Measurements from ENCODE around the gene EFHD2.

The EFHD2 gene

GRCh38 chr1:15451014-15451722 lies 41.5 kb downstream of the EFHD2 start:
- DNase-seq (ENCODE audit: low read depth), result no peak
- no peak for TF ChIP-seq CTCF (conservative IDR thresholded peaks at IDR 0.05; ENCODE audit: low read length)
- no peak overlapping the region for H3K4me3 ChIP-seq (ENCODE audit: low read length)

GRCh38 chr1:15452216-15452615 lies 42.5 kb downstream of the EFHD2 start:
- H3K4me3 ChIP-seq (ENCODE audit: low read length), result no peak overlapping the region

GRCh38 chr1:15452866-15453571 lies 43.3 kb downstream of the EFHD2 start:
- no peak for DNase-seq (ENCODE audit: low read depth)
- TF ChIP-seq CTCF (conservative IDR thresholded peaks at IDR 0.05; ENCODE audit: low read length), result no peak

More at GRCh38 chr1:15452216-15452615, 42.5 kb downstream of the EFHD2 start:
- DNase-seq (ENCODE audit: low read depth), result no peak
- no peak for TF ChIP-seq CTCF (conservative IDR thresholded peaks at IDR 0.05; ENCODE audit: low read length)

GRCh38 chr1:15453734-15454133 lies 44.0 kb downstream of the EFHD2 start:
- TF ChIP-seq CTCF (conservative IDR thresholded peaks at IDR 0.05; ENCODE audit: low read length), result no peak
- no peak overlapping the region for H3K4me3 ChIP-seq (ENCODE audit: low read length)
- peak; percentile 23 for DNase-seq (ENCODE audit: low read depth)

More at GRCh38 chr1:15452866-15453571, 43.3 kb downstream of the EFHD2 start:
- H3K4me3 ChIP-seq (ENCODE audit: low read length), result no peak overlapping the region

- DNase-seq (ENCODE audit: low read depth), result peak; percentile 76
- no peak for TF ChIP-seq CTCF (conservative IDR thresholded peaks at IDR 0.05; ENCODE audit: low read length)
- H3K4me3 ChIP-seq (ENCODE audit: low read length), result no peak overlapping the region
These were observed 44.6 kb downstream of the EFHD2 start for GRCh38 chr1:15454256-15454655.

GRCh38 chr1:15455522-15455921 lies 45.8 kb downstream of the EFHD2 start:
- peak; percentile 72 for DNase-seq (ENCODE audit: low read depth)
- H3K4me3 ChIP-seq (ENCODE audit: low read length), result no peak overlapping the region
- no peak for TF ChIP-seq CTCF (conservative IDR thresholded peaks at IDR 0.05; ENCODE audit: low read length)

Measured in AG10803 (cell line).